Measurements from ENCODE around the gene HHAT.

The HHAT gene

DNA sequence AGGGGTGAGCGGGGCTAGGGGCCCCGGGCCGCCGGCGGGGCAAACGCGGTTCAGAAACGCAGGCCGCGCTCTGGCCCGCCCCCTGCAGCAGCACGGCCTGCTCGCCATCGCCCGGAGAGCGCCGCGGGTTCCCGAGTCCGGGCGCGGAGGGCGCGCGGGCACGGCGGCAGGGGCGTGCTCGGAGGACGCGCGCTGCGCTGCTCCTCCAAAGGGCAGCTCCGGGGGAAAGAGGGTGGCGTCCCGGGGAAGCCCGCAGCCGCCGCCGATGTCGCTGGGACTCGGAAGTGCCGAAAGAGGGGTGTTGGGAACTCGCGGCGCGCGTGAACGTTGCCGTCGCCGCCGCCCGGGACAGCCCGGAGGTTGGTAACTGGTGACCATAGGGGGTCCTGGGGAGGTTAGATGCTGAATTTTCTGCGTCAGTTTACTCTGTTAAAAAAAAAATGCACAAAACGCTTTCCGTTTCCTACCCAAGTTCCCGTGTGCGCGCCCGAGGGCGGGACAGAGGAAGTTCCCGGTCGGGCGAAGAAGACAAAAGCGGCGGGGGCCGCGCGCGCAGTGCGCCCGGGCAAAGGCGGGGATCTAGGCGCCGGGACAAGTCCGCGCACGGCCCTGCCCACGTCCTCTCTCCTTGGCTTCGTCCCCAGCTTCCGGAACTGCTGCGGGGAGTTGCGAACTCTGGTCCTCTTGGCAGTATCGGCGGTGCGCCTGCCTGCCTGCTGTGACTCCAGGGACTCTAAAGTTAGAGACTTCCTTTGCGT lies at the start of gene HHAT:
Gene HHAT, plus strand, starts transcription at position 157 of the 758 bp plus-strand sequence. CDS start 20,074 bp downstream, outside the sequence.
- H3K9me3 ChIP-seq (ENCODE audit: insufficient read depth, low read depth, low read length), result no peaks in the 10 kb centered on the region
- no peaks in the 10 kb centered on the region for H3K27me3 ChIP-seq (ENCODE audit: insufficient read depth, low read length, poor library complexity, severe bottlenecking)
- H4K20me1 ChIP-seq (ENCODE audit: insufficient read depth, low read length, poor library complexity, severe bottlenecking), result no peaks in the 10 kb centered on the region
- H3K4me3 ChIP-seq (ENCODE audit: low read length, poor library complexity, severe bottlenecking), result peak within 1 kb of the TSS; percentile 76
- TF ChIP-seq, protein P1, sequence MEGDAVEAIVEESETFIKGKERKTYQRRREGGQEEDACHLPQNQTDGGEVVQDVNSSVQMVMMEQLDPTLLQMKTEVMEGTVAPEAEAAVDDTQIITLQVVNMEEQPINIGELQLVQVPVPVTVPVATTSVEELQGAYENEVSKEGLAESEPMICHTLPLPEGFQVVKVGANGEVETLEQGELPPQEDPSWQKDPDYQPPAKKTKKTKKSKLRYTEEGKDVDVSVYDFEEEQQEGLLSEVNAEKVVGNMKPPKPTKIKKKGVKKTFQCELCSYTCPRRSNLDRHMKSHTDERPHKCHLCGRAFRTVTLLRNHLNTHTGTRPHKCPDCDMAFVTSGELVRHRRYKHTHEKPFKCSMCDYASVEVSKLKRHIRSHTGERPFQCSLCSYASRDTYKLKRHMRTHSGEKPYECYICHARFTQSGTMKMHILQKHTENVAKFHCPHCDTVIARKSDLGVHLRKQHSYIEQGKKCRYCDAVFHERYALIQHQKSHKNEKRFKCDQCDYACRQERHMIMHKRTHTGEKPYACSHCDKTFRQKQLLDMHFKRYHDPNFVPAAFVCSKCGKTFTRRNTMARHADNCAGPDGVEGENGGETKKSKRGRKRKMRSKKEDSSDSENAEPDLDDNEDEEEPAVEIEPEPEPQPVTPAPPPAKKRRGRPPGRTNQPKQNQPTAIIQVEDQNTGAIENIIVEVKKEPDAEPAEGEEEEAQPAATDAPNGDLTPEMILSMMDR (conservative IDR thresholded peaks at IDR 0.05; ENCODE audit: low read length), result no peak
- no peak for TF ChIP-seq EZH2phosphoT487 (IDR thresholded peaks at IDR 0.05; ENCODE audit: borderline replicate concordance)
- no peaks in the 10 kb centered on the region for H3K9me2 ChIP-seq (replicated peaks; ENCODE audit: low read depth, low read length)
- H3F3A ChIP-seq (ENCODE audit: low read depth), result no peaks in the 10 kb centered on the region
- H3K9ac ChIP-seq (ENCODE audit: low read depth, low read length, poor library complexity, severe bottlenecking), result peak within 1 kb of the TSS; percentile 84
- H3K4me1 ChIP-seq (ENCODE audit: insufficient read depth, low read length, poor library complexity, severe bottlenecking), result peaks cover 38% of the 10 kb centered on the region
- peak within 1 kb of the TSS; percentile 94 for H3K4me2 ChIP-seq (ENCODE audit: low read depth, low read length, poor library complexity, severe bottlenecking)
- no peaks in the 10 kb centered on the region for H3K36me3 ChIP-seq (ENCODE audit: insufficient read depth, low read length)
- H2AFZ ChIP-seq (ENCODE audit: low read length), result peak within 1 kb of the TSS; percentile 97
- H3K79me2 ChIP-seq (ENCODE audit: insufficient read depth, low read length), result no peaks in the 10 kb centered on the region

DNA sequence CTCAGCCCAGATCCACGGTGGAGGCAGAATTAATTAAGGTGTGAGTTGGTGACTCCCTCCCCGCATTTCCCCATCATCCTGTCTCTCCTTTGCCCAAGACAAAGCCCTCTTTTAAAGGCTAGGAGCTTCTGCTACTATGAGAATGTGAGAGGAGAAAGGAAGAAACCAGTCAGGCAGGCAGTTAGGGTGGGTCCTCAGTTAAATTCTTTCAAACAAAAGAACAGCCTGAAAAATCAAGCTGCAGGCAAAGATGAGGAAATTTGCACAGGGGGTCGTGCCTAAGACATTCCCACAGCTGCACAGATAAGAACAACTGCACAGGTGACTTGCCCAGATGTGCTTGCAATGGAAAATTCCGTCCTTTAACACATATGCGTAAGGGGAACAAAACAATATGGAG lies 48.5 kb upstream of the HHAT start:
- Histone ChIP-seq H3K9me3 (ENCODE audit: insufficient read depth, low read depth, low read length) (no peaks in the 10 kb centered on the region), H3F3A (ENCODE audit: low read depth) (no peaks in the 10 kb centered on the region)

DNA sequence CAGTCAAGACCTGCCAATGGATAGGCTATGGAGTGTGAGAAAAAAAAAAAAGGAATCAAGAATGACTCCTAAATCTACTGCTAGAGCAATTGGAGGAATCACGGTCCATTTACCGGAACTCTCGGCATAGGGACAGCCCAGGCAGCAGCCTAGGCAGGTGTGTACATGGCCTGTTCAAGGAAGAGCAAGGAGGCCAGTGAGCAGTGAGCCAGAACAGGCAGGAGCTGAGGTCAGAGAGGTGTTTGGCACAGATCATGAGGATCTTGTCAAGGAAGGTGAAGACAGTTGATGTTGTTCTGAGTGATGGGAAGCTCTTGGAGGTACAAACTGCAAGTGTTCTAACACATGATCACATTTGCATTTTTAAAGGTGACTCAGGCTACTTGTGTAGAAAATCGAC lies 40.6 kb upstream of the HHAT start:
- no peak overlapping the region for H3K4me2 ChIP-seq (ENCODE audit: low read depth, low read length, poor library complexity, severe bottlenecking)
- no peaks in the 10 kb centered on the region for H3K9me2 ChIP-seq (replicated peaks; ENCODE audit: low read depth, low read length)
- no peaks in the 10 kb centered on the region for H3F3A ChIP-seq (ENCODE audit: low read depth)
- no peaks in the 10 kb centered on the region for H3K36me3 ChIP-seq (ENCODE audit: insufficient read depth, low read length)
- H3K9me3 ChIP-seq (ENCODE audit: insufficient read depth, low read depth, low read length), result no peaks in the 10 kb centered on the region
- H3K27me3 ChIP-seq (ENCODE audit: insufficient read depth, low read length, poor library complexity, severe bottlenecking), result no peaks in the 10 kb centered on the region
- no peak overlapping the region for H3K4me3 ChIP-seq (ENCODE audit: low read length, poor library complexity, severe bottlenecking)
- H3K9ac ChIP-seq (ENCODE audit: low read depth, low read length, poor library complexity, severe bottlenecking), result no peak overlapping the region
- no peak overlapping the region for H2AFZ ChIP-seq (ENCODE audit: low read length)
- TF ChIP-seq EZH2phosphoT487 (IDR thresholded peaks at IDR 0.05; ENCODE audit: borderline replicate concordance), result no peak
- TF ChIP-seq, protein P1 (conservative IDR thresholded peaks at IDR 0.05; ENCODE audit: low read length), result no peak
- H3K4me1 ChIP-seq (ENCODE audit: insufficient read depth, low read length, poor library complexity, severe bottlenecking), result no peaks in the 10 kb centered on the region
- no peaks in the 10 kb centered on the region for H4K20me1 ChIP-seq (ENCODE audit: insufficient read depth, low read length, poor library complexity, severe bottlenecking)
- no peaks in the 10 kb centered on the region for H3K79me2 ChIP-seq (ENCODE audit: insufficient read depth, low read length)

More for the DNA sequence above, 48.5 kb upstream of the HHAT start:
- no peak overlapping the region for H3K4me2 ChIP-seq (ENCODE audit: low read depth, low read length, poor library complexity, severe bottlenecking)
- H4K20me1 ChIP-seq (ENCODE audit: insufficient read depth, low read length, poor library complexity, severe bottlenecking), result no peaks in the 10 kb centered on the region
- no peak overlapping the region for H2AFZ ChIP-seq (ENCODE audit: low read length)
- H3K4me3 ChIP-seq (ENCODE audit: low read length, poor library complexity, severe bottlenecking), result no peak overlapping the region
- H3K9me2 ChIP-seq (replicated peaks; ENCODE audit: low read depth, low read length), result no peaks in the 10 kb centered on the region
- no peaks in the 10 kb centered on the region for H3K79me2 ChIP-seq (ENCODE audit: insufficient read depth, low read length)
- no peaks in the 10 kb centered on the region for H3K4me1 ChIP-seq (ENCODE audit: insufficient read depth, low read length, poor library complexity, severe bottlenecking)
- no peaks in the 10 kb centered on the region for H3K36me3 ChIP-seq (ENCODE audit: insufficient read depth, low read length)
- no peaks in the 10 kb centered on the region for H3K27me3 ChIP-seq (ENCODE audit: insufficient read depth, low read length, poor library complexity, severe bottlenecking)
- H3K9ac ChIP-seq (ENCODE audit: low read depth, low read length, poor library complexity, severe bottlenecking), result no peak overlapping the region
- TF ChIP-seq, protein P1 (conservative IDR thresholded peaks at IDR 0.05; ENCODE audit: low read length), result no peak
- TF ChIP-seq EZH2phosphoT487 (IDR thresholded peaks at IDR 0.05; ENCODE audit: borderline replicate concordance), result no peak

All from Loucy (cell line).